Endothelial cell of hepatic sinusoid (primary cell): ENCODE data around the gene NDUFB10.
"Not testable (repeated sequence)": the region's sequence is repeated elsewhere in the genome, so short reads cannot be mapped to it uniquely, and the experiment has no call there.

ENCODE experiments used
- in situ Hi-C: cut with HindIII; loops from 2 replicates; pipeline ENCODE4 v1.10.0; 2017; ENCODE audit warnings: low sequenced_read_pairs

Gene NDUFB10

DNA sequence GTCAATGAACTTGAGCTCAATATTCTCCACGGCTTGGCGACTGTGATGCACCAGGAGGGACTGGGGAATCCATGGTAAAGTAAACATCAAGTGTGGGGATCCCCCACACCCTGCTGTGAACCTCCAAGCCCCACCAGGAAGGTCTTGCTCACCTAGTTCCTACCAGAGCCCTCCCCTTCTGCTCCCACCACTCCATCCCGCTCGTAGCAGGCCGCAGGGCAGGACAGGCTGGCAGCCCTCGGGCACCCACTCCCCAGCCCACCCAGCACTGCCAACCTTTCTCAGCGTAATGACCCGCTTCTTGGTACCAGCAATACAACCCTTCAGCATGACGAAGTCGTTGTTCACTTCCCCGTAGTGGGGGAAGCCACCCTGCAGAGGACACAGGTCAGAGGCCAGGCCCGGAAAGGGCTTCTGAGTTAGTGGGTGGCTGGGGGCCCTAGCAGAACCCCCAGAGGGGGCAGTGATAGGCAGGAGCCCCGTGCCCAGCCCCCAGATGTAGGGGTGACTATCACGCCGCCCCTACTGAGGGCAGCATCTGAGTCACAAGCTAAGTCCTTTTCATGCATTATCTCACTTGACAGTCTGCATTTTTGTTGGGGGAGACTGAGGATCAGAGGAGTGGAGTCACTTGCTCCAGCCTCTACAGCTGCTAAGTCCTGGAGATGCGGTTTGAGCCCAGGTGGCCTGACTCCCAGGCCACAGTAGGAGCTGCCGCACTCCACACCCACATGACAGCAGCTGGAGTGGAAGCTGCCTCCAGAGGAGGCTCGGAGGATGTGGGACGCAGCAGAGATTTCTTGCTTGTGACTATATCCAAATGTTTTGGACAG, 13.6 kb upstream of the NDUFB10 start:
- in situ Hi-C loops = no loop called here

GRCh38 chr16:1946495-1947368, 12.6 kb upstream of the NDUFB10 start:
- in situ Hi-C loops = no loop called here

- in situ Hi-C loops = no loop called here
Measured at GRCh38 chr16:1947369-1947670, 12.0 kb upstream of the NDUFB10 start.

DNA sequence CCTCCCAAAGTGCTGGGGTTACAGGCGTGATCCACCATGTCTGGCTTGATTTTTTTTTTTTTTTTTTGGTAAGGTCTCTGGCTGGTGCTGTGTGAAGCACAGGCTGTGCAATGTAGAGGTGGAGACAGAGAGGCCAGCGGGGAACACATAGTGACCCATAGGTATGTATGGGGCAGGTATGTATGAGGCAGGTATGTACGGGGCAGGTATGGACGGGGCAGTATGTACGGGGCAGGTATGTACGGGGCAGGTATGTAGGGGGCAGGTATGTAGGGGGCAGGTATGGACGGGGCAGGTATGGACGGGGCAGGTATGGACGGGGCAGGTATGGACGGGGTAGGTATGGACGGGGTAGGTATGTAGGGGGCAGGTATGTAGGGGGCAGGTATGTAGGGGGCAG, 9.8 kb upstream of the NDUFB10 start:
- in situ Hi-C loops = no loop called here

DNA sequence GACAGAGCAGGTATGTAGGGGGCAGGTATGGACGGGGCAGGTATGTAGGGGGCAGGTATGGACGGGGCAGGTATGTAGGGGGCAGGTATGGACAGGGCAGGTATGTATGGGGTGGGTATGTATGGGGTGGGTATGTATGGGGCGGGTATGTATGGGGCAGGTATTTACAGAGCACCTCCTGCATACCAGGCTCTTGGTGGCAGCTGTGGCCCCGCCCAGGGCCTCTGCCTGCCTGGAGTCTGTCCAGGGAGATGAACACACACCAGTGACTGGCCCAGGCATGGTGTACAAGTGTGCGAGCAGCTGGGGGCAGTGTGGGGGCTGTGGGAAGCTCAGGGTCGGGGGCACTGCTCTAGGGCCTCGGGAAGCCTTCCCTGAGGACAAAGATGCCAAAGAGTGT, 9.3 kb upstream of the NDUFB10 start:
- in situ Hi-C loops = loop anchor here (10.0 kb wide), 1 partner anchor 215 kb away; no protein-coding TSS in a partner anchor

DNA sequence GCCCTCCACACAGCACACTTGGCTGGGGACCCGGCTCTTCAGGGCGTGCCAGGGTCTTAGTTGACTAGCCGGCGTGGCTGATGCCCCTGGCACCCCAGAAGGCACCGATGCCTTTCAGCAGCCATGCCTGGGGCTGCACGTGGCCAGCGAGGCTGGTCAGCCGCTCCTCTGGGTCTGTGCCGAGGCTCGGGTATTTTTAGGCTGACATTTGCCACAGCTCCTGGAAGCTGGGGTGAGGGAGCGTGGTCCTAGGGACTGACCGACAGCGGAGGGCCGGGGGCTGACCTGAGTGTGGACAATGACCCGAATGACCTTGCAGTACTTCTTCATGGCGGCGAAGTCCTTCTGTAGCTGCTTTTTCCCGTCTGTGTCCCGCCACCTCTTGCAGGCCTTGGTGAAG, 8.8 kb upstream of the NDUFB10 start:
- in situ Hi-C loops = loop anchor here (10.0 kb wide), 1 partner anchor 214 kb away; no protein-coding TSS in a partner anchor

GRCh38 chr16:1953734-1954133, 5.6 kb upstream of the NDUFB10 start:
- in situ Hi-C loops = loop anchor here (10.0 kb wide), 1 partner anchor 211 kb away; no protein-coding TSS in a partner anchor

DNA sequence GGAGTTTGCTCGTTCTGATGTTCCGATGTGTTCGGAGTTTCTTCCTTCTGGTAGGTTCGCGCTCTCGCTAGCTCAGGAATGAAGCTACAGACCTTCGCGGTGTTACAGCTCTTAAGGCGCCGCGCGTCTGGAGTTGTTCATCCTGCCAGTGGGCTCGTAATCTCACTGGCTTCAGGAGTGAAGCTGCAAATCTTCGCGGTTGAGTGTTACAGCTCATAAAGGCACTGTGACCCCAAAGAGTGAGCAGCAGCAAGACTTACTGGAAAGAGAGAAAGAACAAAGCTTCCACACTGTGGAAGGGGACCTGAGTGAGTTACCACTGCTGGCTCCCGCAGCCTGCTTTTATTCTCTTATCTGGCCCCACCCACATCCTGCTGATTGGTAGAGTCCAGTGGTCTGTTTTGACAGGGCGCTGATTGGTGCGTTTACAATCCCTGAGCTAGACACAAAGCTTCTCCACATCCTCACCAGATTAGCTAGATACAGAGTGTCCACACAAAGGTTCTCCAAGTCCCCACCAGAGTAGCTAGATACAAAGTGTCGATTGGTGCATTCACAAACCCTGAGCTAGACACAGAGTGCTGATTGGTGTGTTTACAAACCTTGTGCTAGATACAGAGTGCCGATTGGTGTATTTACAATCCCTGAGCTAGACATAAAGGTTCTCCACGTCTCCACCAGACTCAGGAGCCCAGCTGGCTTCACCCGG, 1.8 kb upstream of the NDUFB10 start:
- in situ Hi-C loops = loop anchor here (10.0 kb wide), 1 partner anchor 207 kb away; no protein-coding TSS in a partner anchor

- in situ Hi-C loops = loop anchor here (10.0 kb wide), 1 partner anchor 207 kb away; no protein-coding TSS in a partner anchor
Measured at GRCh38 chr16:1958143-1958491, 1.2 kb upstream of the NDUFB10 start.

DNA sequence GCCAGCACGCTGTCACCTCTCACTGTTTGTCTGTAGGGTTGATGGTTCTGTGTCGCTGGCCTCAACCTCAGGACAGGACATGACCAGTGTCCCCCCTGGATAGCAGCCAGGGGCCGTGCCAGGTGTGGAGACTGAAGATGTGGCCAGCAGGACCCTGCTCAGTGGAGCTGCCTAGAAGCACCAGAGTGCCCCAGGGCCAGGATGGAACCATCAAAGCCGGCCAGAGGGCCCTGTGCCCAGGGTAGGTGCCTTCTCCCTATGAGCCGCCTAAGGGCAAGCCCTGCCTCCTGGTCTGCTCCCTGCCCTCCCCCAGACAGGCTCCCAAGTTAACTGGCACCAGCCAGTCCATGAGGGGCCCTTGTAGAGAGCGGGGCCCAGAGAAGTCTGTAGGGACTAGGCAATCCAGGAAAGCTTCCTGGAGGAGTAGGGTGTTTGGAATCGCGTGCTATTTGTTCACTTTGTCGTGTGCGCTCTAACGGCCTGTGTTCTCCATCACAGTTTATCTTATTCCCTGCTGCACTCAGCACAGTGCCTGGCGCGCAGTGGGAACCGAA, 546 bp upstream of the NDUFB10 start:
- in situ Hi-C loops = loop anchor here (10.0 kb wide), 1 partner anchor 206 kb away; no protein-coding TSS in a partner anchor

DNA sequence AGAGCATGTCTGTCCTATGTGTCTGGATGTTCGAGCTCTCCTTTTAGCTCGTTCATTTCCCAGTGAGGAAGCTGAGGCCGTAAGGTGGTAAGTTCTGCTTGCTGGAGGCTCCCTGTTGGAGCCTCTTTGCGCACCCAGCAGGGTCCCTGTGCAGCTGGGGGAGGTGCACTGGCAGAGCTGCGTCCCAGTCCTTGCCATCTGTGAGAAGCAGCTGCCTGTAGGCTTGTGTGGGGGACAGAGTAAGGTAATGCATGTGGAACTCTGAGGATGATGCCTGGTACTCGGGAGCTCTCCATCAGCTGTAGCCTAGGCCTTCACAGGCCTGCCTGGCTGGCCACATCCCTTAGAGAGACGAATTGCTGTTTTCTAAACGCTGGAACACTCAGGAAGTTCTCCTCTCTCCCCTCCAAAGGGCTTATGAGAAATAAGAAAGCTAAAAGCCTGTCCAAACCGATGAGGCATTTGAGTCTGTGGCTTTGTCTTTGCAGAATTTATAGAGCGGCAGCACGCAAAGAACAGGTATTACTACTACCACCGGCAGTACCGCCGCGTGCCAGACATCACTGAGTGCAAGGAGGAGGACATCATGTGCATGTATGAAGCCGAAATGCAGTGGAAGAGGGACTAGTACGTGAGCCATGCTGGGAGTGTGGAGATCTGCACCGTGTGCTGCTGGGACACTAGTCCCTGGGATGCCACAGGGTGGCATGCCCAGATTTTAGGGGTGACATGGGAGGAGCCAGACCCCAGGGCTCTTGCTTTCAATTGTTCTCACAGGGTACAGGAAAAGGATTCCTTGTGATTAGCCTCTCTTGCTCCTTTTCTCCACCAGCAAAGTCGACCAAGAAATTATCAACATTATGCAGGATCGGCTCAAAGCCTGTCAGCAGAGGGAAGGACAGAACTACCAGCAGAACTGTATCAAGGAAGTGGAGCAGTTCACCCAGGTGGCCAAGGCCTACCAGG, 1.6 kb downstream of the NDUFB10 start:
- in situ Hi-C loops = no loop called here

DNA sequence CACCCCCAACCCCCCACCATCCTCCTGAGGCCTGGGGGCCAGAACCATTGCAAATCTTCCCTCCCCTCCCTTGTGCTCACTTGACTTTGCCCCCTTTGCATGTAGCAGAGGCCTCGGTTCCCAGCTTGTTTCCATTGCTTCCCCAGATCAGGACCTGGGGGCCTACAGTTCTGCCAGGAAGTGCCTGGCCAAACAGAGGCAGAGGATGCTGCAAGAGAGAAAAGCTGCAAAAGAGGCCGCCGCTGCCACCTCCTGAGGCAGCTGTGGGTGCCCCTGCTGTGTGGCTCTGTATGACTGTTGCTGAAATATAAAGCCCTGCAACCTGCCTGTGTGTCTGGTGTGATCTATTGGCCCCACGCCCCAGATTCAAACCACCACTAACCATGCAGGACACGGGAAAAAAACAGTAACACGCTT, 2.3 kb downstream of the NDUFB10 start:
- in situ Hi-C loops = no loop called here

GRCh38 chr16:1962161-1963153, 3.1 kb downstream of the NDUFB10 start:
- in situ Hi-C loops = not testable (repeated sequence)

DNA sequence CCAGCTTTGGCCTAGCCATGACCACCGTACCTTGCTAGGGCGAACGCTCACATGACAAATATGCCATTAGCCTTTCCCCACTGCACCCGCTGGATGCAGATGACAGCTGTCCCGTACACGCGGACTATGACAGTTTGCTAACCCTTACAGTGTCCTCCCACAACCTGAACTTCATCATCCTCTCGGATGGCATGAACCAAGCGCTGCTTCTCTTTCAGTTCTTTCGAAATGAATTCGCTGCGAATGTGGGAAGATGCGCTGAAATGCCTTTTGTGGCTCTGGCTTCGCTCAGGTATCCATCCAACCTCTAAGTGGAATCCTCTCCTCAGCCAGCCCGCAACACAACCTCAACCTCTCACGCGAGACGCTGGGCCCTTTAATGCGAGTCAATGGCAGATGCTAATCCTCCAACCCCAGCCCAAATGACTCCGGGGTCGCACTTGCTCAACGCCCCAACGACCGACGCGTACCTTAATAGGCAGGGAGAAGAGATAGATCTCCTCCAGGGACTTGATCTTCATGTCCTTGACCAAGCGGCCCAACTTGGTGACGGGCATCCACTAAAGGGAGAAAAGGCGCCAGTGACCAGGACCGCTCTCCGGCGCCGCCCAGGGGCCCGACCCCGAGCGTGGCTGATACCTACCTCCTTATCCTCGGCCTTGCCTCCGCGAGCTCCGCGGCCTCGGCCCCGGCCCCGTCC, 4.6 kb downstream of the NDUFB10 start:
- in situ Hi-C loops = no loop called here

DNA sequence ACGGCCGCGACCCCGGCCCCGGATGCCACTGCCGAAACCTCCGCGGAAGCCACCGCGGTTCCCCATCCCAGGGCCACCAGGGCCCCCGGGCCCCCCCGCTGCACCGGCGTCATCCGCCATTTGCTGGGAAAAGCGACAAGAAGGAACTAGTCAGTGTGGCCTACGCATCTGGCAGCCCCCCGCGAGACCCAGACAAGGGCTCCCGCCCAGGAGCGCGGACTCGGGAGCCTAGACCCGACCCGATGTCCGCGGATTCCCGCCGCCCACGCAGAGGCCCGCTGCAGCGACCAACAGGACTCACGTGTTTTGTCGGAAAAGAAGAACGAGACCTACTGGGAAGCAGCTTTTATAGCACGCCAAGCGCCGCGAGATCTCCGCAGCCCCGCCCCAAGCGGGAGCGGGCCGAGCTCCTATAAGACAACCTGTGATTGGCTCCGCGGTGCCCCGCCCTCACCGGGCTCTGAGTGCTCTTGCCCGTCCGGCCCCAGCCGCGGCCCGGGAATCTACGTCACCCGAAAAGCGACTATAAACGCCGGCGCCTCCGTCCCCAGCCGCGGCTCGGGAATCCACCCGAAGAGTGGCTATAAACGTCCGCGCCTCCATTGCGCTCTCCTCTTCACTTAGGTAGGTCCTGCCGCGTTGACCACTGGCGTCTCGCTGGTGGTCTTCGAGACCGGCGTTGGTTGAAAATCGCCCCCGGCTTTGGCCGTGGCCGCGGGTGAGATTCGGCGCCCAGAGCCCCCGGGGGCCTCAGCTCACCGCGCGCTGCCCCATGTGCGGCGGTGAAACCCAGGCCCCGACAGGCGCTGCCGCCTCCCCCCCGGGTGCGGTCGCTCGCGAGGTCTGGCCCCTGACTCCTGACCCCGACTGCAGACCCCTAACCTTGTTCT, 5.4 kb downstream of the NDUFB10 start, which contains the start of gene RPS2:
TSS of gene RPS2 (minus strand) at position 321 of the 890 bp plus-strand sequence. CDS start at position 120, 201 bp downstream.
- in situ Hi-C loops = loop anchor here (5.0 kb wide), 1 partner anchor 73 kb away; no protein-coding TSS in a partner anchor

DNA sequence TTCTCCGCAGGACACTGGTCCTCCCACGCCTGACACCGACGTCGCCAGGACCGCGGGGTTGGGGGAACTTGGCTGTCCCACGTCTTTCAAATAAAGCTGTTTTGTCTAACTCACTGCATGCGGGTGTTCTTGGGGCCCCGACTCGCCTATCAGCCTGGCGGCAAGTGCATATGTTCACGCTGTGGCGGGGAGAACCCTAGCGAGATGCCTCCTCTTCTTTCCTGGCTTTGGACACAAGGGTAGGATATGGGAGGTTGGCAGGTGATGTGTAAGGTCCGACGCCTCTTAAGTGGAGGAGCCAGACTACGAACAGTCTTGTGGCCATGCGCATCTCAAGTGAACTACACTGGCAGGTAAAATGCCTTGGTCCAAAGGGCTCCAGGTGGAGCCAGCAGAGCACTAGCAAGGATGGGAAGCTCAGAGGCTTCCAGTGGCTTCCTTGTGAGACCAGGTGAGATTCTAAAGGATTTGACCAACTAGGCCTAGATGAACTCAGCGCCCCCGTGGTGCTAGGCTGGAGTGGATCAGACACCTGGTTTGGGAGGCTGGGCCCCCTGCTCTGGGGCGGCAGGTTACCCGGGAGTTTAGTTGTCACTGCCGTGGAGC, 6.2 kb downstream of the NDUFB10 start:
- in situ Hi-C loops = loop anchor here (5.0 kb wide), 1 partner anchor 72 kb away; no protein-coding TSS in a partner anchor
